Measurements from ENCODE around the gene MROH7. TPM values are rescaled to one million over a fixed set of nuclear protein-coding genes. Genes with fewer than 3 reads are reported as not detected.
A peak's percentile ranks its signal among the peaks of the same experiment; 100 is the strongest.

MROH7 gene
- total RNA-seq, 1 donor from 2014 or later = 2.0 TPM

DNA sequence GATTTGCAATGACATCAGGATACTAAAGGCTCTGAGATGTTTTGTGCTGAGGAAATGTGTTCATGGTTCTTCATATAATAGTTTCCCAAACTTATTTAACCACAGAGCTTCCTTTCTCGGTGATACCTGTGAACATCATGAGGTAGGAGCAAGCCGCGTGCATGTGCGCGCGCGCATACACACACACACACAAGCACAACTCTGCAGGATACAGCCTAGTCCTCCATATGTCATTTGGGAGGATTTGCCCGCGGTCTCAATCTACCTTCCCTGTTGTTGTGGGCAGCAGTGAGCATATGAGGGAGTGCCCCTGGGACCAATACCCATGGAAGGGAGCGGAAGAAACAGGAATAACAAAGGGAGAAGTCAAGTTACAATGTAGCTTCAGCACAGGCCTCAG lies 61.9 kb downstream of the MROH7 start:
- Histone ChIP-seq H3K9me3 (no peaks in the 10 kb centered on the region), H3K4me1 (no peaks in the 10 kb centered on the region), H3K36me3 (peaks cover 0 to 23% of the 10 kb centered on the region in 2 donors), H3K4me3 (no peak overlapping the region), H3K27ac (no peak overlapping the region), H3K27me3 (no peaks in the 10 kb centered on the region)
- DNase-seq (ENCODE audit: low spot score in 2 of 2) = peak in 1 of 2 donors; percentile 48
- TF ChIP-seq, protein P1, sequence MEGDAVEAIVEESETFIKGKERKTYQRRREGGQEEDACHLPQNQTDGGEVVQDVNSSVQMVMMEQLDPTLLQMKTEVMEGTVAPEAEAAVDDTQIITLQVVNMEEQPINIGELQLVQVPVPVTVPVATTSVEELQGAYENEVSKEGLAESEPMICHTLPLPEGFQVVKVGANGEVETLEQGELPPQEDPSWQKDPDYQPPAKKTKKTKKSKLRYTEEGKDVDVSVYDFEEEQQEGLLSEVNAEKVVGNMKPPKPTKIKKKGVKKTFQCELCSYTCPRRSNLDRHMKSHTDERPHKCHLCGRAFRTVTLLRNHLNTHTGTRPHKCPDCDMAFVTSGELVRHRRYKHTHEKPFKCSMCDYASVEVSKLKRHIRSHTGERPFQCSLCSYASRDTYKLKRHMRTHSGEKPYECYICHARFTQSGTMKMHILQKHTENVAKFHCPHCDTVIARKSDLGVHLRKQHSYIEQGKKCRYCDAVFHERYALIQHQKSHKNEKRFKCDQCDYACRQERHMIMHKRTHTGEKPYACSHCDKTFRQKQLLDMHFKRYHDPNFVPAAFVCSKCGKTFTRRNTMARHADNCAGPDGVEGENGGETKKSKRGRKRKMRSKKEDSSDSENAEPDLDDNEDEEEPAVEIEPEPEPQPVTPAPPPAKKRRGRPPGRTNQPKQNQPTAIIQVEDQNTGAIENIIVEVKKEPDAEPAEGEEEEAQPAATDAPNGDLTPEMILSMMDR (IDR thresholded peaks at IDR 0.05) = no peak
- intact Hi-C loops (cut with DNase I) = no loop called here

DNA sequence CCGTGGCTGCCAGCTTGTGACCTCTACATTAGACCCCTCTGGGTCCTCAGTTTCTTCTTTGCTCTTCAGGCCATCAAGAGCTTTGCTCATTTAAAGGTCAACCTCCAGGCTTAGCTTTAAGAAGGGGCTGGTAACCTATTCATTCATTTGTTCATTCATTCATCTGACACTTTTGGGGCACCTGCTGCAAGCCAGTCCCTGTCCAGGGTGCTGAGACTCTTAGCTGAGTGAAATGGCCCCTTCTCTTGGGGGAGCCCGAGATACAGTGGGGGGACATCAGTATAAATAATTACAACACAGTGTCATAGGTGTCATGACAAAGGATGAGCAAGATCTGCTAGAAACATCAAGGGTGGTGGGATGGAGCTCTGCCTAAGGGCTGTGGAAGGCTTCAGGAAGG lies 63.6 kb downstream of the MROH7 start:
- Histone ChIP-seq H3K9me3 (no peaks in the 10 kb centered on the region), H3K36me3 (peaks cover 0 to 19% of the 10 kb centered on the region in 2 donors), H3K4me1 (no peaks in the 10 kb centered on the region), H3K27me3 (no peaks in the 10 kb centered on the region), H3K4me3 (no peak overlapping the region), H3K27ac (no peak overlapping the region)
- intact Hi-C loops (cut with DNase I) = no loop called here
- no peak for DNase-seq (ENCODE audit: low spot score in 2 of 2)
- TF ChIP-seq, protein P1 (IDR thresholded peaks at IDR 0.05) = no peak

DNA sequence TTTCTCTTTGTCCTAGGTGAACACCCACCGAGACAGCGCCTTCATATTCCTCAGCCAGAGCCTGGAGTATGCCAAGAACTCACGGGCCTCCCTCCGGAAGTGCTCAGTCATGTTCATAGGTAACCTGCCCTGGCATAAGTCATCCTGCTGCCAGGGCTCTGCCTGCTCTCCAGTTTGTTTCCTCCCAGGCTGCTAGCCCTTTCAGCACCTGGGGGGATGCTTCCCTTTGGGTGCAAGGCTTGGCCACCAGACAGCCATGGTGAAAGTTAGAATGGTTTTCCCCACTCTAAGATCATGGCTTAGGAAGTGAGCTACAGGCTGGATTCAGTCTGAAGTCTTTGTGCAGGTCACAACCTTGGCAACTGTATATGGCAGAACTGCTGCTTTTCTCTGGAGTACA lies 64.8 kb downstream of the MROH7 start:
- Histone ChIP-seq H3K4me1 (no peaks in the 10 kb centered on the region), H3K9me3 (no peaks in the 10 kb centered on the region), H3K27ac (no peak overlapping the region), H3K27me3 (no peaks in the 10 kb centered on the region), H3K4me3 (no peak overlapping the region), H3K36me3 (peaks cover 0 to 15% of the 10 kb centered on the region in 2 donors)
- no peak for DNase-seq (ENCODE audit: low spot score in 2 of 2)
- TF ChIP-seq, protein P1 (IDR thresholded peaks at IDR 0.05) = no peak
- intact Hi-C loops (cut with DNase I) = no loop called here

DNA sequence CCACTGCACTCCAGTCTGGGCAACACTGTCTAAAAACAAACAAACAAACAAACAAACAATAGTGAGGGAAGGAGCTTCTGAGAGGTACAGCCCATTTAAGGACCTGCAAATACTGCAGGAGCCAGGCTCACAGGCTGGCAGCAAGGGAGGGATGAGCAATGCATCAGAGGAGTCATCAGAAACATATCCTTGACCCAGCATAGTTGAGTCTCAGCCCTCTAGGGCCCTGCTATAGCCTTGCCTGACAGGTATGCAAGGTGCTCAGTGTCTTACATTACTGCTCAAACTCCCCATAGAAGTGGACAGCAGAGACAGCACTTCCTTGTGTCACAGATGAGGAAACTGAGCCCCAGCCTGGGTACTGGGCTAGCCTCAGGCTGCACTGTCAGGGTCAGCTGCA lies 66.8 kb downstream of the MROH7 start:
- H3K27ac ChIP-seq = no peak overlapping the region
- no peaks in the 10 kb centered on the region for H3K4me1 ChIP-seq
- peaks cover 0 to 12% of the 10 kb centered on the region in 2 donors for H3K36me3 ChIP-seq
- H3K4me3 ChIP-seq = no peak overlapping the region
- TF ChIP-seq, protein P1 (IDR thresholded peaks at IDR 0.05) = no peak
- H3K27me3 ChIP-seq = no peaks in the 10 kb centered on the region
- H3K9me3 ChIP-seq = no peaks in the 10 kb centered on the region
- intact Hi-C loops (cut with DNase I) = no loop called here
- DNase-seq (ENCODE audit: low spot score in 2 of 2) = no peak

DNA sequence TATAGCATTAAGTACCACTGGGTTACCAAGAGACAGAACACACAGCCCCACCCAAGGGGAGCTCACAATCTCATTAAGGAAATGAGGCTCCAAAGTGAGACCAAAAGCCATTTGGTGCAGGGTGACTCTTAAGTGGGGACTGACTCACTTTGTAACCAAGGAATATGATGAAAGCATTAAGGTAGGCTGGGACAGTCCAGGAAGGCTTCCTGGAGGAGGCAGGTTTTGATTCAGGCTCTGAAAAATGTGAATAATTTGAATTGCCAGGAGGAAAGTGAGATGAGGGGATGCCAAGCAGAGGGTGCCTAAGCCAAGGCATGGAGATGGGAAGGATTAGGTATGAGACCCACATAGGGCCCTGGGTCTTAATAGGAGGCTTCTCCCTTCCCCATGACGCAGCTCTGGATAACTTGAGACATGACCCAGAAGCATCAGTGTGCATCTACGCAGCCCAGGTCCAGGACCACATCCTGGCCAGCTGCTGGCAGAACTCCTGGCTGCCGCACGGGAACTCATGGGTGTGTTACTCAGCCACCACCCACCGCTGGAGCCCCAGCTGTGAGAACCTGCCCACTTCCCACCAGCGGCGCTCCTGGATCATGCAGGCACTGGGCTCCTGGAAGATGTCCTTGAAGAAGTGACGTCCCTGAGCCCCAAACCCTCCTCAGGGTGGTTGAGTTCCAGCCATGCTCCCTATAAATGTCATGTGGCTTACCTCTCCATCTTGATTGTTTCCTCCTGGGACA lies 68.1 kb downstream of the MROH7 start:
- Histone ChIP-seq H3K27ac (no peak overlapping the region), H3K27me3 (no peaks in the 10 kb centered on the region), H3K9me3 (no peaks in the 10 kb centered on the region), H3K4me3 (no peak overlapping the region), H3K36me3 (peaks cover 0 to 12% of the 10 kb centered on the region in 2 donors), H3K4me1 (no peaks in the 10 kb centered on the region)
- DNase-seq (ENCODE audit: low spot score in 2 of 2) = no peak
- intact Hi-C loops (cut with DNase I) = loop anchor here (10.0 kb wide), 2 partner anchors 215 to 515 kb away; no protein-coding TSS in a partner anchor
- TF ChIP-seq, protein P1 (IDR thresholded peaks at IDR 0.05) = no peak
